DND-41 (cell line): ENCODE data around the gene VAC14.

Experiments
- CTCF ChIP-seq: IDR thresholded peaks from 2 replicates; pipeline ENCODE4 v1.5.1; 2012; ENCODE audit warnings: borderline replicate concordance, low read length, moderate library complexity, mild to moderate bottlenecking; ENCODE audit not compliant: poor library complexity, severe bottlenecking; ENCODE audit errors: extremely low read depth
- EZH2 ChIP-seq: IDR thresholded peaks from 3 replicates; pipeline ENCODE4 v1.6.1; 2012; ENCODE audit warnings: borderline replicate concordance, low read depth, mild to moderate bottlenecking, moderate library complexity, low read length, inconsistent platforms; ENCODE audit not compliant: severe bottlenecking

DNA sequence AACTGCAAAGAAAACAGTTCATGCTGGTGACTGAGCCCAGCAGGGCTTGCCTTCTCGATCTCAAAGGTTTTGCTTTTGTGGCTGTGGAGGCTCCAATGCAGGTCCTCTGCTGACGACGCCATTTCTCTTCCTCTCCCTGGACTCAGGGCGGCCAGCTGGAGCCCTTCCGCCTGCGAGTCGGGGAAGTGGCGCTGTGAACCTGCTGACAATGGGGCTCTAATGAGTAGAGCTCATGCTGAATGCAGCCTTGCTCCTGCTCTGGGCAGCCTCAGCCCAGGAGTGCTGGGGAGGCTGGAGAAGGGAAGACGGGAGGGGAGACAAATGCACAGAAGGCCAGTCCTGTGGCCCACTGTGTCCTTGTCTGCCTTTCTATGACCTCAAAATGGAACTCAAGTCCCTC lies 43.8 kb downstream of the VAC14 start:
- no peak for TF ChIP-seq CTCF
- TF ChIP-seq EZH2, result no peak
